NB4 (cell line): ENCODE results near the gene HNMT.
A peak's percentile ranks its signal among the peaks of the same experiment; 100 is the strongest.

Experiments used
- DNase-seq: peaks from one replicate; pipeline ENCODE4 v3.0.0; 2010; ENCODE audit warnings: low read depth
- H3K4me3 ChIP-seq: one replicate; pipeline ENCODE4 v1.5.1; 2011; ENCODE audit warnings: mild to moderate bottlenecking, low read depth, low read length, moderate library complexity
- CTCF ChIP-seq: IDR thresholded peaks from one replicate; pipeline ENCODE4 v1.5.1; 2012; ENCODE audit warnings: low read depth, low read length
- MAX ChIP-seq: IDR thresholded peaks from 2 replicates; pipeline ENCODE4 v1.6.1; 2011; ENCODE audit warnings: low read depth, low read length
- MYC ChIP-seq: IDR thresholded peaks from 2 replicates; pipeline ENCODE4 v1.6.1; 2011; ENCODE audit warnings: low read depth, low read length
- POLR2A ChIP-seq: IDR thresholded peaks from 2 replicates; pipeline ENCODE4 v1.6.1; 2011; ENCODE audit warnings: mild to moderate bottlenecking; ENCODE audit not compliant: insufficient read length; ENCODE audit errors: extremely low read depth

The HNMT gene

GRCh38 chr2:137947728-137948336, 16.4 kb upstream of the HNMT start:
- no peak overlapping the region for H3K4me3 ChIP-seq
- DNase-seq: peak; percentile 73
- TF ChIP-seq POLR2A (no peak), CTCF (peak; percentile 63)

GRCh38 chr2:137948894-137949293, 15.4 kb upstream of the HNMT start:
- TF ChIP-seq MYC (no peak), POLR2A (no peak), MAX (no peak), CTCF (no peak)
- no peak for DNase-seq
- H3K4me3 ChIP-seq: no peak overlapping the region

GRCh38 chr2:137950238-137950637, 14.0 kb upstream of the HNMT start:
- no peak overlapping the region for H3K4me3 ChIP-seq
- DNase-seq: peak; percentile 35

GRCh38 chr2:137951586-137951985, 12.7 kb upstream of the HNMT start:
- no peak for DNase-seq
- TF ChIP-seq MYC (no peak), MAX (no peak), CTCF (no peak), POLR2A (no peak)
- no peak overlapping the region for H3K4me3 ChIP-seq

More at GRCh38 chr2:137950238-137950637, 14.0 kb upstream of the HNMT start:
- TF ChIP-seq CTCF: no peak
- TF ChIP-seq POLR2A: no peak
- TF ChIP-seq MYC: no peak
- no peak for TF ChIP-seq MAX

GRCh38 chr2:137952586-137953129, 11.6 kb upstream of the HNMT start:
- H3K4me3 ChIP-seq: no peak overlapping the region
- TF ChIP-seq MYC (no peak), POLR2A (no peak), CTCF (no peak), MAX (no peak)
- peak; percentile 7 for DNase-seq

- TF ChIP-seq POLR2A: no peak
- no peak for TF ChIP-seq MYC
- TF ChIP-seq MAX: no peak
- TF ChIP-seq CTCF: no peak
These were observed 8.7 kb upstream of the HNMT start for GRCh38 chr2:137955536-137955935.

More at GRCh38 chr2:137955536-137955935, 8.7 kb upstream of the HNMT start:
- H3K4me3 ChIP-seq: no peak overlapping the region
- no peak for DNase-seq
